Activated CD4-positive, alpha-beta memory T cell treated with anti-CD3 and anti-CD28 coated beads for 36 hours (primary cell): Measurements from ENCODE around the gene MTMR1. TPM values are rescaled to one million over a fixed set of nuclear protein-coding genes. Genes with fewer than 3 reads are reported as not detected.

Experiments
- CTCF ChIA-PET: fragments of 350-600 bp; sonication (Branson Sonifier 250); formaldehyde crosslinking; loops from one replicate; lab custom pipeline; 2021; ENCODE audit warnings: antibody characterized with exemption, inconsistent platforms; lab: Charles Lee
- POLR2A ChIA-PET: fragments of 350-600 bp; sonication (Branson Sonifier 250); formaldehyde crosslinking; loops from one replicate; lab custom pipeline; 2021; ENCODE audit warnings: antibody characterized with exemption; lab: Charles Lee
- DNase-seq: peaks from one replicate; pipeline ENCODE4 v3.0.0-alpha.2; 2020
- H3K27ac Mint-ChIP-seq: one replicate; pipeline ENCODE4 v1.8.0; 2021; ENCODE audit warnings: mixed read lengths
- H3K27me3 Mint-ChIP-seq: one replicate; pipeline ENCODE4 v1.8.0; 2021; ENCODE audit warnings: mixed read lengths
- H3K36me3 Mint-ChIP-seq: one replicate; pipeline ENCODE4 v1.8.0; 2021; ENCODE audit warnings: mixed read lengths
- H3K4me1 Mint-ChIP-seq: one replicate; pipeline ENCODE4 v1.8.0; 2021; ENCODE audit warnings: low read depth, mixed read lengths
- H3K4me3 Mint-ChIP-seq: one replicate; pipeline ENCODE4 v1.8.0; 2021; ENCODE audit warnings: mild to moderate bottlenecking, mixed read lengths
- H3K9me3 Mint-ChIP-seq: one replicate; pipeline ENCODE4 v1.8.0; 2021; ENCODE audit warnings: mixed read lengths
- intact Hi-C: fragments of 100-400 bp; cut with micrococcal nuclease; formaldehyde crosslinking; loops from one replicate; pipeline ENCODE4 v1.15.1; 2023
- total RNA-seq, 2 experiments: library from RNA; stranded (reverse); gene quantifications; one replicate each; pipeline ENCODE4 v1.2.3, GENCODE V29; 2021

The MTMR1 gene
- total RNA-seq, 2 experiments from 2014 or later, result 43.2 to 44.4 TPM

DNA sequence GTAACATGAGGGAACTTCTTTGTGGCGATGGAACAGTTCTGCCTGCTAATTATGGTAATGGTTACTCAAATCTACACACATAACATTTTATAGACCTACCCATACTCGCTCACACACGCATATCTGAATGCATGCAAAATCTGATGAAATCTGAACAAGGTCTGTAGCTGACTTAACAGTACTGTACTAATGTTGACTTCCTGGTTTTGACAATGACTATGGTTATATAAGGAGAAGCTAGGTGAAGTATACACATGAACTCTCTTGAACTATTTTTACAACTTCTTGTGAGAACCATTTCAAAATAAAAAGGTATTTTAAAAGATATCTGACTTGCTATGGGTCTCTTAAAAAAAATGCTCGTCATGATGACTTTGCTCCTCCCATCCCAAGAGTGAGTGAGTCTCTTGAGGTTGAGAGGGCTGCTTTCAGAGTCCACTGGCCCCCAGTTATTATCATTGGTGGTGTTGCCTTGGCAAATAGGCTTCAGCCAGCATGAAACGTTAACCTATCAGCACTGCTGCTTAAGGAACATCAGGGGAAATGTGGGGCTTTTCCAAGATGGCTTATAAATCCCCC lies 99.8 kb downstream of the MTMR1 start:
- Mint-ChIP-seq H3K36me3 (peaks cover 29% of the 10 kb centered on the region), H3K27me3 (no peaks in the 10 kb centered on the region), H3K27ac (no peak overlapping the region), H3K4me1 (peaks cover 7% of the 10 kb centered on the region), H3K4me3 (no peak overlapping the region), H3K9me3 (no peaks in the 10 kb centered on the region)
- CTCF ChIA-PET, result no interaction called here
- no peak for DNase-seq
- intact Hi-C loops, result no loop called here
- POLR2A ChIA-PET, result no interaction called here

DNA sequence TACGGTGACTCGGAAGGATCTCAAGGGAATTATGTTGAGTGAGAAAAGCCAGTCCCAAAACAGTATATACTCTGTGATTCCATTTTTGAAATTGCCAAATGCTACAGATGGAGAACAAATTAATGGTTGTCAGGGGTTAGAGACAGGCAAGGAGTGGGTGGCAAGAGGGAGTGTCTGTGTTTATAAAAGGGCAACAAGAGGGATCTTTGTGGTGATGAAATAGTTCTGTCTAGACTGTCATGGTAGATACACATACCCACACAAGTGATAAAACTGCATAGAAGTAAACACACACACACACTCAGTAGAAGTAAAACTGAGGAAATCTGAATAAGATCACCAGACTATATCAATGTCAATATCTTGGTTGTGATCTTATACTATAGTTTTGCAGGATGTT lies 112.5 kb downstream of the MTMR1 start:
- intact Hi-C loops, result no loop called here
- Mint-ChIP-seq H3K36me3 (peaks cover 4% of the 10 kb centered on the region), H3K4me1 (no peaks in the 10 kb centered on the region), H3K27ac (no peak overlapping the region), H3K27me3 (no peaks in the 10 kb centered on the region), H3K9me3 (no peaks in the 10 kb centered on the region), H3K4me3 (no peak overlapping the region)
- DNase-seq, result no peak
- ChIA-PET POLR2A (no interaction called here), CTCF (no interaction called here)

DNA sequence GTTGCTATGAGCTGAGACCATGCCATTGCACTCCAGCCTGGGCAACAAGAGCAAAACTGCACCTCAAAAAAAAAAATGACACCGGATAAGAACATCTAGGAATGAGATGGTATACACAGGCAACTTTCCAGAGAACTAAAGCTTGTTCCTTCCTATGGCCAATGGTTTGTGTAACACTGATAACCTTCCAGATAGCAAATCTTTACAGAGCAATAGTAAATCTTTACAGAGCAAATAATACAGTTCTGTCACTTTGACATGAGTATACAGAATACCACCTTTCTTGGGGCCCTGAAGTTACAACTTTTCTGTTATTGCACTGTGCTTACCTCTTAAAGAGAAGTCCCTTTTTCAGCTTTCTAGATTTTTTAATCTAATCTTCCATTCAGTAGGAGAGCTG lies 113.6 kb downstream of the MTMR1 start:
- intact Hi-C loops, result no loop called here
- H3K36me3 Mint-ChIP-seq, result peaks cover 4% of the 10 kb centered on the region
- no peak overlapping the region for H3K4me3 Mint-ChIP-seq
- no peaks in the 10 kb centered on the region for H3K9me3 Mint-ChIP-seq
- DNase-seq, result no peak
- no peak overlapping the region for H3K27ac Mint-ChIP-seq
- ChIA-PET POLR2A (no interaction called here), CTCF (no interaction called here)
- no peaks in the 10 kb centered on the region for H3K27me3 Mint-ChIP-seq
- no peaks in the 10 kb centered on the region for H3K4me1 Mint-ChIP-seq

DNA sequence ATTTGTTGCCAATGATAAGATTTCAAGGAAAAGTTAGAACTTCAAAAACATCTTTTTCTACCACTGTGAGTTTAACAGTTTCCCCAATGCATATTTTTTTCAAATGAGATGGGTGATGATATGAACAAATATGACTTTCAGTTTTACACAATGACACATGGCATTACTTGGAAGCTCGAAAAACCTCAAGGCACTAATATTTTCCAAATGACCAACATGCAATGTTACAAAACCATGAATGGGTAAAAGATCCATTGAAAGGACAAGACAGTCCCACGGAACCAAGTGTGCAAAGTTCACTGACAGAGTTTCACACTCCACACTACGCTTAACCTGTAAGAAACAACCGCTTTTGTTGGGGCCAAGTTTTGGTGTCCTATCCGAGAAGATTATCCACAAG lies 120.7 kb downstream of the MTMR1 start:
- DNase-seq, result peak; percentile 8
- POLR2A ChIA-PET, result no interaction called here
- CTCF ChIA-PET, result no interaction called here
- peaks cover 17% of the 10 kb centered on the region for H3K36me3 Mint-ChIP-seq
- peak overlapping the region; percentile 38 for H3K27ac Mint-ChIP-seq
- no peaks in the 10 kb centered on the region for H3K27me3 Mint-ChIP-seq
- H3K4me1 Mint-ChIP-seq, result peaks cover 10% of the 10 kb centered on the region
- intact Hi-C loops, result loop anchor here (5.0 kb wide), 1 partner anchor 68 kb away; no protein-coding TSS in a partner anchor
- peaks cover 3% of the 10 kb centered on the region for H3K9me3 Mint-ChIP-seq
- H3K4me3 Mint-ChIP-seq, result no peak overlapping the region

Other genes starting within 250 kb of the MTMR1 start
- gene MTM1, start 124.8 kb upstream of the MTMR1 start, total RNA-seq, result 10 to 100 TPM; 24.4 to 24.6 TPM
- gene CD99L2, start 205.3 kb downstream of the MTMR1 start, total RNA-seq, result 10 to 100 TPM; 14.9 to 15.7 TPM